Measurements from ENCODE around the gene MLF1. TPM values are rescaled to one million over a fixed set of nuclear protein-coding genes. Genes with fewer than 3 reads are reported as not detected.

MLF1 gene
- total and polyA plus RNA-seq, 12 donors: 76.4 to 257 (median 106) TPM

GRCh38 chr3:158573714-158574113 lies 2.7 kb downstream of the MLF1 start:
- Histone ChIP-seq H3K27ac (no peak overlapping the region), H3K27me3 (peaks cover 0 to 16% (median 0%) of the 10 kb centered on the region in 7 donors), H3K4me1 (peaks cover 0 to 43% (median 15%) of the 10 kb centered on the region in 9 donors), H3K4me3 (peak overlapping the region in 5 of 10 donors; percentile 1 to 68 (median 24)), H3K9me3 (no peaks in the 10 kb centered on the region), H3K36me3 (no peaks in the 10 kb centered on the region)
- 56 to 71% methylated on average over 7 of the region's 7 CpGs for WGBS, 2 donors
- DNase-seq: no peak
- intact Hi-C loops (cut with DNase I): loop anchor here in 5 of 10 donors (5.0 to 10.0 kb wide), 3 partner anchors 69 to 231 kb away; partner anchors contain the start of genes GFM1 (in 4 of the 5) and MFSD1 (in 1 of the 5)
- TF ChIP-seq, protein P1, sequence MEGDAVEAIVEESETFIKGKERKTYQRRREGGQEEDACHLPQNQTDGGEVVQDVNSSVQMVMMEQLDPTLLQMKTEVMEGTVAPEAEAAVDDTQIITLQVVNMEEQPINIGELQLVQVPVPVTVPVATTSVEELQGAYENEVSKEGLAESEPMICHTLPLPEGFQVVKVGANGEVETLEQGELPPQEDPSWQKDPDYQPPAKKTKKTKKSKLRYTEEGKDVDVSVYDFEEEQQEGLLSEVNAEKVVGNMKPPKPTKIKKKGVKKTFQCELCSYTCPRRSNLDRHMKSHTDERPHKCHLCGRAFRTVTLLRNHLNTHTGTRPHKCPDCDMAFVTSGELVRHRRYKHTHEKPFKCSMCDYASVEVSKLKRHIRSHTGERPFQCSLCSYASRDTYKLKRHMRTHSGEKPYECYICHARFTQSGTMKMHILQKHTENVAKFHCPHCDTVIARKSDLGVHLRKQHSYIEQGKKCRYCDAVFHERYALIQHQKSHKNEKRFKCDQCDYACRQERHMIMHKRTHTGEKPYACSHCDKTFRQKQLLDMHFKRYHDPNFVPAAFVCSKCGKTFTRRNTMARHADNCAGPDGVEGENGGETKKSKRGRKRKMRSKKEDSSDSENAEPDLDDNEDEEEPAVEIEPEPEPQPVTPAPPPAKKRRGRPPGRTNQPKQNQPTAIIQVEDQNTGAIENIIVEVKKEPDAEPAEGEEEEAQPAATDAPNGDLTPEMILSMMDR (IDR thresholded peaks at IDR 0.05): peak in 3 of 9 donors; percentile 20 to 31 (median 20)
- no peak for ATAC-seq

DNA sequence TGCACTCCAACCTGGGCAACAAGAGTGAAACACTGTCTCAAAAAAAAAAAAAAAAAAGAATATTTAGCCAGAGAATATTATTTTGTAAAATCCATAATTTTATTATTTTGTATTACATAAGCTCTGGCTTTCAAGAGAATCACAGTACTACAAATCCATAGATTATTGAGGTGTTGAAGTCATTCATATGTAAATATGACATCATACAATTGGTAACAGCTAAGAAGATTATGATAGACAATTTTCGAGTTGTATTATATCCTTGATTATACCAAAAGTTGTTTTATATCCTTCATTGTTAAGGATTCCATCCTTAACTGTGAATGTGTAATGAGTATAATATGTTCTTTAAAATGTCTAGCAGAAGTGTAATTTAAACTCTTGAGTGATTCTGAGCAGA lies 3.7 kb downstream of the MLF1 start:
- H3K4me3 ChIP-seq: no peak overlapping the region
- intact Hi-C loops (cut with DNase I): loop anchor here in 5 of 10 donors (5.0 to 10.0 kb wide), 3 partner anchors 68 to 230 kb away; partner anchors contain the start of genes GFM1 (in 4 of the 5) and MFSD1 (in 1 of the 5)
- ATAC-seq (no peak), DNase-seq (no peak)
- 51 to 54% methylated on average over 1 of the region's 1 CpG for WGBS, 2 donors
- no peaks in the 10 kb centered on the region for H3K36me3 ChIP-seq
- H3K27me3 ChIP-seq: peaks cover 0 to 16% (median 0%) of the 10 kb centered on the region in 7 donors
- TF ChIP-seq, protein P1 (IDR thresholded peaks at IDR 0.05): no peak
- H3K4me1 ChIP-seq: peaks cover 0 to 34% (median 13%) of the 10 kb centered on the region in 9 donors
- no peaks in the 10 kb centered on the region for H3K9me3 ChIP-seq
- H3K27ac ChIP-seq: peak overlapping the region in 1 of 10 donors; percentile 2

DNA sequence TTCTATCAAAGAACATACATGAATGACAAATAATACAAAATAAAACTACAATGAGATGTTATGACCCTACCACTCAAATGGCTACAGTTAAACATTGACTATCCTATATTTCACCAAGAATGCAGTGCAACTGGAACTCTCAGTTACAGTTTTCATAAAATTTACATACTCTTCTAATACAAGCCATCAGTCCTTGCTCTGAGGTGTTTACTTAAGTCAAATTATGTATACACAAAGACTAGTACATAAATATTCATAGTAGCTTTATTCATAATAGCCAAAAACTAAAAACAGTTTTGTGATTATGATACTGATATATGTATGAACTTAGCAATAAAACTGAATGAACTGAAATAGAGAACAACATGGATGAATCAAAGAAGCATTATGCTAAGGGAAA lies 19.2 kb downstream of the MLF1 start:
- intact Hi-C loops (cut with DNase I): no loop called here
- Histone ChIP-seq H3K9me3 (no peaks in the 10 kb centered on the region), H3K27me3 (no peaks in the 10 kb centered on the region), H3K27ac (no peak overlapping the region), H3K36me3 (peaks cover 0 to 22% (median 0%) of the 10 kb centered on the region in 9 donors), H3K4me3 (no peak overlapping the region), H3K4me1 (peaks cover 0 to 4% (median 0%) of the 10 kb centered on the region in 9 donors)
- TF ChIP-seq, protein P1 (IDR thresholded peaks at IDR 0.05): no peak
- no peak for DNase-seq
- ATAC-seq: no peak

DNA sequence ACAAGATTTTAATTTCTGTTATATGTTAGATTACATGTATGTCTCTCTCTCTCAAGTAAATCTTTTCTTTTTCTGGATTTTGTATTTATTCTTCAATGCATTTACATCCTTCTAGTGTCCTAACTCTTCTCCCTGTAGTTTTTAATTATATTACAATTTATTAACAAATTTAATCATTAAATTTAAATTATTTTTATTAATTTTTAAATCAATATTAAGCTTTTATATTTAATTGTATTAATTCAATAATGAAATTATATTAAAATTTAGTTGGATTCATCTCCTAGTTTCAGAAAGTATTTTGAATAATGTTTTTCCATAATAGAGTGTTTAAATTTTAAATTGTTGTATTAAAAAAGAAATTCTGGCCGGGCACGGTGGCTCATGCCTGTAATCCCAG lies 29.8 kb downstream of the MLF1 start:
- WGBS, 2 donors: 98% methylated on average over 2 of the region's 2 CpGs
- no peak for ATAC-seq
- TF ChIP-seq, protein P1 (IDR thresholded peaks at IDR 0.05): no peak
- H3K4me3 ChIP-seq: no peak overlapping the region
- intact Hi-C loops (cut with DNase I): no loop called here
- no peaks in the 10 kb centered on the region for H3K9me3 ChIP-seq
- DNase-seq: no peak
- H3K36me3 ChIP-seq: peaks cover 0 to 84% (median 0%) of the 10 kb centered on the region in 9 donors
- H3K4me1 ChIP-seq: no peaks in the 10 kb centered on the region
- H3K27me3 ChIP-seq: no peaks in the 10 kb centered on the region
- no peak overlapping the region for H3K27ac ChIP-seq

Measured in heart right ventricle (tissue), 16 donors.